Heart left ventricle (tissue), 16 donors: ENCODE data around the gene MRPS6. TPM values are rescaled to one million over a fixed set of nuclear protein-coding genes. Genes with fewer than 3 reads are reported as not detected.

Experiments used
- ATAC-seq, 4 donors: fragments of 200-7000 bp; cut with Tn5 transposase; one replicate each; pipeline ENCODE4 v1.9.1; 2020 to 2022; ENCODE audit warnings: moderate library complexity in 4 of 4, mild to moderate bottlenecking in 3 of 4, moderate number of reproducible peaks in 1 of 4
- DNase-seq, 5 donors: peaks; one replicate each; pipeline ENCODE4 v3.0.0-alpha.2; 2020
- H3K27ac ChIP-seq, 12 donors: fragments of 200-600 bp; sonication (generic) in 4 of 12; one replicate each; pipeline versions ENCODE4 v1.5.0 to v1.8.0; 2016 to 2022; ENCODE audit warnings: mild to moderate bottlenecking in 2 of 12
- H3K27me3 ChIP-seq, 9 donors: fragments of 200-600 bp; sonication (generic) in 2 of 9; one replicate each; pipeline versions ENCODE4 v1.5.1 to v1.8.0; 2016 to 2022; ENCODE audit warnings: mild to moderate bottlenecking in 3 of 9
- H3K36me3 ChIP-seq, 9 donors: fragments of 200-600 bp; sonication (generic) in 2 of 9; one replicate each; pipeline versions ENCODE4 v1.5.0 to v1.8.0; 2018 to 2022; ENCODE audit warnings: mild to moderate bottlenecking in 2 of 9
- H3K4me1 ChIP-seq, 12 donors: fragments of 200-600 bp; sonication (generic) in 4 of 12; one replicate each; pipeline versions ENCODE4 v1.5.0 to v1.8.0; 2016 to 2022; ENCODE audit warnings: mild to moderate bottlenecking in 3 of 12
- H3K4me3 ChIP-seq, 12 donors: fragments of 200-600 bp; sonication (generic) in 4 of 12; one replicate each; pipeline versions ENCODE4 v1.5.0 to v1.8.0; 2017 to 2022; ENCODE audit warnings: mild to moderate bottlenecking in 9 of 12, moderate library complexity in 4 of 12
- H3K9me3 ChIP-seq, 12 donors: fragments of 200-600 bp; sonication (generic) in 4 of 12; one replicate each; pipeline versions ENCODE4 v1.5.0 to v1.8.0; 2016 to 2022; ENCODE audit warnings: mild to moderate bottlenecking in 1 of 12
- CTCF ChIP-seq, 12 donors: fragments of 200-600 bp; sonication (generic) in 4 of 12; IDR thresholded peaks; one replicate each; pipeline versions ENCODE4 v1.5.0 to v1.8.0; 2018 to 2022; ENCODE audit warnings: antibody characterized with exemption in 12 of 12, mild to moderate bottlenecking in 5 of 12
- POLR2A ChIP-seq, 2 donors: fragments of 450-650 bp; IDR thresholded peaks; one replicate each; pipeline ENCODE4 v1.6.1; 2017; ENCODE audit warnings: antibody characterized with exemption in 2 of 2, mild to moderate bottlenecking in 2 of 2, moderate library complexity in 2 of 2
- WGBS, 4 donors: extraction: QIAGEN DNeasy Blood & Tissue Kit in 2 of 4; methylation state at CpG; one replicate each; pipeline versions ENCODE4 v1.1.5 to v1.1.7; 2013 to 2018; 5-methylcytosine and 5-hydroxymethylcytosine counted together
- intact Hi-C, 10 donors: fragments of 100-400 bp; cut with DNase I; formaldehyde crosslinking; loops; one replicate each; pipeline versions ENCODE4 v1.11.1 to v1.14.2; 2022
- polyA plus RNA-seq, 2 donors: library from polyadenylated mRNA; stranded (reverse); fragments of 200-250 nt; gene quantifications; one replicate each; pipeline ENCODE4 v1.2.3, GENCODE V29; 2013
- total RNA-seq, 9 donors: library from RNA; depleted of rRNA in 2 of 9; stranded (reverse); fragments of >200 nt in 2 of 9; fragmentation: NEBNext Ultra II Directional in 3 of 9; extraction: Animal tissue kit (Norgen Biotek cat#: 25700) in 3 of 9; gene quantifications; one replicate each; pipeline versions ENCODE4 v1.1.0 to v1.2.4, GENCODE V29; 2016 to 2023
- donor health status: ischemic (EF 13 %, LVEDD 7.1; RV severe dilation, severe dysfunction).
- donor health status: healthy with polysubstance abuse.
- donor health status: DM: no; HTN: yes; CAD: no.
- donor health status: DM: no; HTN: no; CAD: no.
- donor health status: ischemic (EF 25% LVEDD 6.9; RV normal size, moderate dysfunction).
- donor health status: ischemic (EF 25% LVEDD 5.7; RV mildly dilated, moderate dysfunction).
- donor health status: healthy.
- donor health status: DM: yes; HTN: yes; CAD: no.
- donor health status: ischemic (EF 35%, LVEDD 5.7; RV mildly dilated, moderate dysfunction).
- donor health status: nonischemic (EF 11% LVEDD 7.7; RV severe dilation, severe dysfunction).
- donor health status: DM: yes; HTN: yes; CAD: no.
- donor health status: PGD.
- donor health status: ischemic (EF 29% LVEDD 5.4; RV normal size, mild dysfunction).
- donor health status: nonischemic (EF 23%, LVEDD 6.1; RV moderate dilation, normal function).

MRPS6 gene
- total and polyA plus RNA-seq, 11 donors = 21.8 to 61.7 (median 44.6) TPM

- DNase-seq (no peak), ATAC-seq (no peak)
- 80 to 91% (median 87%) methylated on average over 3 of the region's 3 CpGs for WGBS, 4 donors
- no peaks in the 10 kb centered on the region for H3K4me1 ChIP-seq
- no peak overlapping the region for H3K27ac ChIP-seq
- no peak for TF ChIP-seq POLR2A (IDR thresholded peaks at IDR 0.05)
- TF ChIP-seq CTCF (IDR thresholded peaks at IDR 0.05) = no peak
- no peak overlapping the region for H3K4me3 ChIP-seq
- H3K9me3 ChIP-seq = no peaks in the 10 kb centered on the region
- intact Hi-C loops = loop anchor here in 3 of 10 donors (5.0 to 10.0 kb wide), 3 partner anchors 50 to 263 kb away; no protein-coding TSS in a partner anchor
- H3K27me3 ChIP-seq = no peaks in the 10 kb centered on the region
- H3K36me3 ChIP-seq = no peaks in the 10 kb centered on the region
These were observed 11.4 kb upstream of the MRPS6 start for GRCh38 chr21:34061983-34062382.

GRCh38 chr21:34065027-34065426 lies 8.4 kb upstream of the MRPS6 start:
- no peak for DNase-seq
- Histone ChIP-seq H3K9me3 (no peaks in the 10 kb centered on the region), H3K36me3 (no peaks in the 10 kb centered on the region), H3K4me3 (no peak overlapping the region), H3K4me1 (no peaks in the 10 kb centered on the region), H3K27me3 (no peaks in the 10 kb centered on the region), H3K27ac (no peak overlapping the region)
- WGBS, 4 donors = 51 to 71% (median 66%) methylated on average over 3 of the region's 3 CpGs
- intact Hi-C loops = loop anchor here in 2 of 10 donors (10.0 kb wide), 2 partner anchors 130 to 260 kb away; no protein-coding TSS in a partner anchor
- TF ChIP-seq CTCF (IDR thresholded peaks at IDR 0.05) = no peak
- TF ChIP-seq POLR2A (IDR thresholded peaks at IDR 0.05) = no peak
- ATAC-seq = no peak

- peak overlapping the region in 2 of 12 donors; percentile 77 to 89 for H3K27ac ChIP-seq
- H3K36me3 ChIP-seq = no peaks in the 10 kb centered on the region
- H3K27me3 ChIP-seq = no peaks in the 10 kb centered on the region
- 85 to 92% (median 86%) methylated on average over 9 of the region's 9 CpGs for WGBS, 4 donors
- no peak for TF ChIP-seq POLR2A (IDR thresholded peaks at IDR 0.05)
- H3K4me1 ChIP-seq = peaks cover 0 to 31% (median 22%) of the 10 kb centered on the region in 12 donors
- ATAC-seq (no peak), DNase-seq (no peak)
- no peaks in the 10 kb centered on the region for H3K9me3 ChIP-seq
- no peak overlapping the region for H3K4me3 ChIP-seq
- intact Hi-C loops = loop anchor here in 9 of 10 donors (2.0 to 10.0 kb wide), 12 partner anchors 94 to 277 kb away; partner anchors contain the start of gene ATP5PO (in 1 of the 9)
These were observed 1.7 kb upstream of the MRPS6 start for GRCh38 chr21:34071683-34072082.

- peak overlapping the region in 11 of 12 donors; percentile 26 to 93 (median 85) for H3K4me3 ChIP-seq
- H3K4me1 ChIP-seq = peaks cover 0 to 37% (median 24%) of the 10 kb centered on the region in 12 donors
- no peaks in the 10 kb centered on the region for H3K9me3 ChIP-seq
- peak in 3 of 5 donors; percentile 49 to 68 (median 57) for DNase-seq
- no peaks in the 10 kb centered on the region for H3K36me3 ChIP-seq
- WGBS, 4 donors = 52 to 84% (median 61%) methylated on average over 21 to 32 of the region's 32 CpGs
- peak in 1 of 2 donors; percentile 7 for TF ChIP-seq POLR2A (IDR thresholded peaks at IDR 0.05)
- peak in 1 of 12 donors; percentile 5 for TF ChIP-seq CTCF (IDR thresholded peaks at IDR 0.05)
- no peaks in the 10 kb centered on the region for H3K27me3 ChIP-seq
- peak overlapping the region; percentile 20 to 90 (median 78) for H3K27ac ChIP-seq
- peak; percentile 6 to 55 (median 30) for ATAC-seq
- intact Hi-C loops = loop anchor here in 9 of 10 donors (2.0 to 10.0 kb wide), 12 partner anchors 95 to 276 kb away; partner anchors contain the start of gene ATP5PO (in 1 of the 9)
These were observed 990 bp upstream of the MRPS6 start for GRCh38 chr21:34072145-34073031.
